SK-N-SH (cell line): ENCODE measurements around the gene PPA2. TPM values are rescaled to one million over a fixed set of nuclear protein-coding genes. Genes with fewer than 3 reads are reported as not detected.

Source experiments
- CTCF ChIA-PET: fragments of 300-600, 350-600 bp; formaldehyde crosslinking; extraction: SDS; loops from one replicate; lab custom pipeline; 2021; lab: Yijun Ruan, JAX
- POLR2A ChIA-PET: fragments of 350-600 bp; sonication (Branson Sonifier 250); formaldehyde crosslinking; extraction: SDS; loops from one replicate; lab custom pipeline; 2020; ENCODE audit warnings: antibody characterized with exemption, inconsistent platforms; lab: Yijun Ruan, JAX
- DNase-seq: peaks from one replicate; pipeline ENCODE4 v3.0.0; 2012
- H2AFZ ChIP-seq: fragments of 200-600 bp; sonication (generic); 2 replicates; pipeline ENCODE4 v1.8.1; 2016; ENCODE audit warnings: antibody characterized with exemption, mild to moderate bottlenecking, low read depth
- H3F3A ChIP-seq: fragments of 200-600 bp; sonication (generic); replicated peaks from 2 replicates; pipeline ENCODE3; 2016; ENCODE audit warnings: antibody characterized with exemption, mild to moderate bottlenecking; ENCODE audit not compliant: insufficient read depth
- H3K27ac ChIP-seq, 2 experiments: fragments of 200-500 bp in 1 of 2; fragments of 200-600 bp in 1 of 2; sonication (Bioruptor generic) in 1 of 2; sonication (generic), shearing (Covaris generic) in 1 of 2; 2 replicates each; pipeline versions ENCODE4 v1.5.1 to v1.6.1; 2014 to 2016; ENCODE audit warnings: low read depth in 2 of 2, inconsistent platforms in 1 of 2, low read length in 1 of 2, mild to moderate bottlenecking in 1 of 2, mixed read lengths in 1 of 2
- H3K27me3 ChIP-seq: fragments of 200-600 bp; sonication (generic), shearing (Covaris generic); 2 replicates; pipeline ENCODE4 v1.6.1; 2016; ENCODE audit warnings: mixed run types; ENCODE audit not compliant: insufficient read depth
- H3K36me3 ChIP-seq, 2 experiments: fragments of 200-500 bp in 1 of 2; fragments of 200-600 bp in 1 of 2; sonication (Bioruptor generic) in 1 of 2; sonication (generic) in 1 of 2; replicated peaks in 1 of 2; 2 replicates each; pipeline versions ENCODE3 to v1.5.1; 2014 to 2016; ENCODE audit warnings: low read length in 1 of 2, mild to moderate bottlenecking in 1 of 2; ENCODE audit not compliant: insufficient read depth in 2 of 2, control insufficient read depth in 1 of 2
- H3K4me1 ChIP-seq, 2 experiments: fragments of 200-500 bp in 1 of 2; fragments of 200-600 bp in 1 of 2; sonication (Bioruptor generic) in 1 of 2; sonication (generic), shearing (Covaris generic) in 1 of 2; 2 replicates each; pipeline versions ENCODE4 v1.5.1 to v1.6.1; 2014 to 2016; ENCODE audit warnings: low read depth in 1 of 2, low read length in 1 of 2, mixed run types in 1 of 2; ENCODE audit not compliant: insufficient read depth in 2 of 2, control insufficient read depth in 1 of 2
- H3K4me2 ChIP-seq: fragments of 200-600 bp; sonication (generic), shearing (Covaris generic); 2 replicates; pipeline ENCODE4 v1.6.1; 2017; ENCODE audit warnings: mixed run types
- H3K4me3 ChIP-seq, 2 experiments: fragments of 200-500 bp in 1 of 2; fragments of 200-600 bp in 1 of 2; sonication (Bioruptor generic) in 1 of 2; sonication (generic), shearing (Covaris generic) in 1 of 2; 2 replicates each; pipeline versions ENCODE4 v1.5.1 to v1.8.1; 2014 to 2016; ENCODE audit warnings: low read depth in 2 of 2, inconsistent platforms in 1 of 2, low read length in 1 of 2, mild to moderate bottlenecking in 1 of 2, mixed read lengths in 1 of 2, moderate library complexity in 1 of 2
- H3K79me2 ChIP-seq: fragments of 200-600 bp; sonication (generic); 2 replicates; pipeline ENCODE4 v1.8.1; 2017; ENCODE audit warnings: mild to moderate bottlenecking; ENCODE audit not compliant: insufficient read depth
- H3K9ac ChIP-seq: fragments of 200-600 bp; sonication (generic); 2 replicates; pipeline ENCODE4 v1.6.1; 2017; ENCODE audit warnings: mixed run types
- H3K9me2 ChIP-seq: fragments of 200-600 bp; sonication (generic); 2 replicates; pipeline ENCODE4 v1.6.1; 2017; ENCODE audit warnings: mixed run types
- H3K9me3 ChIP-seq: fragments of 200-600 bp; sonication (generic); 2 replicates; pipeline ENCODE4 v1.6.1; 2017; ENCODE audit warnings: mixed run types, mild to moderate bottlenecking, moderate library complexity
- H4K20me1 ChIP-seq: fragments of 200-600 bp; sonication (generic); 2 replicates; pipeline ENCODE4 v1.6.1; 2017; ENCODE audit warnings: mild to moderate bottlenecking, mixed run types; ENCODE audit not compliant: insufficient read depth
- CHD2 ChIP-seq: fragments of 150-350 bp; IDR thresholded peaks from 2 replicates; pipeline ENCODE4 v1.6.1; 2018; ENCODE audit warnings: low read length; ENCODE audit not compliant: partially characterized antibody
- CTCF ChIP-seq: fragments of 200-600 bp; sonication (generic); IDR thresholded peaks from 2 replicates; pipeline ENCODE4 v1.6.1; 2017; ENCODE audit warnings: antibody characterized with exemption, mild to moderate bottlenecking, moderate library complexity
- EP300 ChIP-seq, 2 experiments: IDR thresholded peaks; 2 replicates each; pipeline versions ENCODE4 v1.4.0 to v1.6.1; 2012; ENCODE audit warnings: borderline replicate concordance in 1 of 2, low read depth in 1 of 2, low read length in 1 of 2
- EZH2phosphoT487 ChIP-seq: fragments of 200-600 bp; sonication (generic); IDR thresholded peaks from 2 replicates; pipeline ENCODE4 v1.6.1; 2017; ENCODE audit warnings: low read depth, mixed run types, mild to moderate bottlenecking, antibody characterized with exemption, moderate library complexity, borderline replicate concordance
- FOXJ3 ChIP-seq: sonication (generic); formaldehyde crosslinking; IDR thresholded peaks from 2 replicates; pipeline ENCODE4 v1.5.1; 2020; ENCODE audit warnings: mild to moderate bottlenecking, missing genetic modification reagents
- GATA2 ChIP-seq: sonication (generic); formaldehyde crosslinking; IDR thresholded peaks from 2 replicates; pipeline ENCODE4 v1.5.0; 2020; ENCODE audit warnings: mild to moderate bottlenecking, missing genetic modification reagents
- IRF3 ChIP-seq: fragments of 150-350 bp; IDR thresholded peaks from 2 replicates; pipeline ENCODE4 v1.6.1; 2016; ENCODE audit warnings: mild to moderate bottlenecking, low read depth, low read length
- MEF2A ChIP-seq: IDR thresholded peaks from 2 replicates; pipeline ENCODE4 v1.4.0; 2012; ENCODE audit warnings: low read depth, borderline replicate concordance
- NFIC ChIP-seq: IDR thresholded peaks from 2 replicates; pipeline ENCODE4 v1.4.0; 2012; ENCODE audit warnings: borderline replicate concordance
- POLR2AphosphoS5 ChIP-seq: IDR thresholded peaks from 2 replicates; pipeline ENCODE4 v1.6.1; 2012; ENCODE audit warnings: low read depth, low read length
- REST ChIP-seq: IDR thresholded peaks from 2 replicates; pipeline ENCODE4 v1.6.1; 2012; ENCODE audit warnings: mild to moderate bottlenecking, low read depth, low read length, moderate library complexity
- RFX5 ChIP-seq: IDR thresholded peaks from 2 replicates; pipeline ENCODE4 v1.6.1; 2012; ENCODE audit warnings: mild to moderate bottlenecking, improper control_type of control experiment, low read length
- RXRA ChIP-seq: IDR thresholded peaks from 2 replicates; pipeline ENCODE4 v1.4.0; 2012; ENCODE audit warnings: low read depth, mild to moderate bottlenecking, borderline replicate concordance
- TEAD4 ChIP-seq: IDR thresholded peaks from 2 replicates; pipeline ENCODE4 v1.4.0; 2012; ENCODE audit warnings: mild to moderate bottlenecking, borderline replicate concordance; ENCODE audit not compliant: insufficient read depth
- WGBS: methylation state at CpG from one replicate; pipeline ENCODE4 v1.1.6; 2017; ENCODE audit warnings: low lambda C conversion rate; 5-methylcytosine and 5-hydroxymethylcytosine counted together
- polyA plus RNA-seq, 3 experiments: library from polyadenylated mRNA; depleted of rRNA; stranded (reverse); fragments of >200 nt; gene quantifications; 2 replicates each; pipeline ENCODE4 v1.2.3, GENCODE V29; 2012

The PPA2 gene
- polyA plus RNA-seq, 1 of the 3 experiments (the other 2 are of a cell fraction), result 57.8 TPM

GRCh38 chr4:105432438-105432837 lies 41.4 kb downstream of the PPA2 start:
- ChIA-PET POLR2A (no interaction called here), CTCF (interaction anchor here (1.2 kb wide), 1 partner anchor 292 kb away, joined by 3 read pairs; no protein-coding TSS in a partner anchor)
- Histone ChIP-seq H3F3A (no peaks in the 10 kb centered on the region), H3K4me1 (no peaks in the 10 kb centered on the region), H3K27ac (no peak overlapping the region), H2AFZ (no peak overlapping the region), H3K9ac (no peak overlapping the region), H3K79me2 (no peaks in the 10 kb centered on the region), H3K4me2 (no peak overlapping the region), H3K9me3 (no peaks in the 10 kb centered on the region), H3K4me3 (no peak overlapping the region), H3K36me3 (peaks cover 57 to 58% of the 10 kb centered on the region in 2 experiments), H3K9me2 (no peaks in the 10 kb centered on the region), H4K20me1 (no peaks in the 10 kb centered on the region), H3K27me3 (no peaks in the 10 kb centered on the region)
- TF ChIP-seq CHD2 (no peak), EZH2phosphoT487 (no peak), RFX5 (no peak), REST (no peak), FOXJ3 (CRISPR knock-in tag) (no peak), GATA2 (CRISPR knock-in tag) (no peak), POLR2AphosphoS5 (no peak), CTCF (no peak), EP300 (IDR thresholded peaks at IDR 0.05; ENCODE audit: borderline replicate concordance in 1 of 2, low read depth in 1 of 2, low read length in 1 of 2) (no peak), NFIC (no peak), RXRA (no peak), IRF3 (no peak), TEAD4 (no peak), MEF2A (no peak)
- no peak for DNase-seq
- 97% methylated on average over 4 of the region's 4 CpGs for WGBS
